GM12878 (cell line): ENCODE measurements around the gene REPS2. TPM values are rescaled to one million over a fixed set of nuclear protein-coding genes. Genes with fewer than 3 reads are reported as not detected.

Experiments
- ATAC-seq: fragments of 200-7000 bp; cut with Tn5 transposase; 3 replicates; pipeline ENCODE4 v1.9.1; 2020; ENCODE audit warnings: mild to moderate bottlenecking, moderate library complexity
- BruUV-seq: library from RNA; stranded (reverse); fragments of 400-500 nt; replicated peaks from 2 replicates; lab custom pipeline; 2021; lab: Mats Ljungman, UMichigan
- CTCF ChIA-PET: fragments of 300-600 bp; sonication (Branson Sonifier 250); formaldehyde crosslinking; extraction: SDS; loops from one replicate; lab custom pipeline; 2021; ENCODE audit warnings: inconsistent platforms; lab: Yijun Ruan, JAX
- POLR2A ChIA-PET: fragments of 350-600 bp; formaldehyde crosslinking; extraction: SDS; loops from one replicate; lab custom pipeline; 2021; ENCODE audit warnings: inconsistent platforms; lab: Charles Lee
- RAD21 ChIA-PET: fragments of 300-600 bp; sonication (Branson Sonifier 250); formaldehyde crosslinking; loops from one replicate; lab custom pipeline; 2023; ENCODE audit warnings: antibody characterized with exemption; ENCODE audit not compliant: unreplicated experiment; lab: Charles Lee
- SMC1A ChIA-PET: fragments of 300-600 bp; sonication (Branson Sonifier 250); formaldehyde crosslinking; loops from one replicate; lab custom pipeline; 2023; ENCODE audit not compliant: unreplicated experiment, uncharacterized antibody; lab: Charles Lee
- DNase-seq: peaks from one replicate; pipeline ENCODE4 v3.0.0-alpha.2; 2011; ENCODE audit warnings: low read depth, low spot score
- FAIRE-seq: peaks from 3 replicates; lab custom pipeline; 2011; peaks lifted over from hg19 to GRCh38; lab: Jason Lieb, UNC
- H2AFZ ChIP-seq: 2 replicates; pipeline ENCODE4 v1.6.0; 2011; ENCODE audit warnings: low read depth, low read length, control low read depth; ENCODE audit not compliant: control insufficient read depth
- H3K27ac ChIP-seq: 2 replicates; pipeline ENCODE4 v1.5.1; 2011; ENCODE audit warnings: control low read depth; ENCODE audit not compliant: control insufficient read depth, insufficient read depth
- H3K27me3 ChIP-seq, 2 experiments: replicated peaks in 1 of 2; 2 replicates each; pipeline versions ENCODE4 v1.6.0 to v1.6.1; 2011; ENCODE audit warnings: low read length in 1 of 2; ENCODE audit not compliant: control insufficient read depth in 2 of 2, insufficient read depth in 2 of 2
- H3K36me3 ChIP-seq, 2 experiments: 2 replicates each; pipeline ENCODE4 v1.5.1; 2011; ENCODE audit warnings: low read length in 1 of 2; ENCODE audit not compliant: control insufficient read depth in 2 of 2, insufficient read depth in 2 of 2
- H3K4me1 ChIP-seq: 2 replicates; pipeline ENCODE4 v1.6.1; 2011; ENCODE audit warnings: mild to moderate bottlenecking, low read length, moderate library complexity, mixed read lengths; ENCODE audit not compliant: control insufficient read depth, insufficient read depth
- H3K4me2 ChIP-seq: 2 replicates; pipeline ENCODE4 v1.6.0; 2011; ENCODE audit warnings: control low read depth; ENCODE audit not compliant: control insufficient read depth, insufficient read depth
- H3K4me3 ChIP-seq: fragments of 200-600 bp; sonication (generic); 2 replicates; pipeline ENCODE4 v1.5.1; 2016
- H3K79me2 ChIP-seq: 2 replicates; pipeline ENCODE4 v1.6.0; 2011; ENCODE audit warnings: low read length; ENCODE audit not compliant: control insufficient read depth, insufficient read depth
- H3K9ac ChIP-seq: 2 replicates; pipeline ENCODE4 v1.8.0; 2011; ENCODE audit warnings: low read length, control low read depth, mixed read lengths; ENCODE audit not compliant: control insufficient read depth, insufficient read depth
- H3K9me3 ChIP-seq: replicated peaks from 3 replicates; pipeline ENCODE4 v1.5.1; 2011; ENCODE audit warnings: mild to moderate bottlenecking, low read length; ENCODE audit not compliant: control insufficient read depth, insufficient read depth
- H4K20me1 ChIP-seq: 2 replicates; pipeline ENCODE4 v1.6.0; 2011; ENCODE audit not compliant: control insufficient read depth, insufficient read depth
- BRCA1 ChIP-seq: IDR thresholded peaks from 2 replicates; pipeline ENCODE4 v1.6.1; 2011; ENCODE audit warnings: low read depth, low read length, improper control_type of control experiment
- MTA2 ChIP-seq: fragments of 450-650 bp; IDR thresholded peaks from 2 replicates; pipeline ENCODE4 v1.6.1; 2016; ENCODE audit warnings: low read depth, mild to moderate bottlenecking, moderate library complexity
- SIN3A ChIP-seq: IDR thresholded peaks from 2 replicates; pipeline ENCODE4 v1.6.1; 2012; ENCODE audit warnings: low read depth, low read length, improper control_type of control experiment
- SMAD1 ChIP-seq: fragments of 450-650 bp; IDR thresholded peaks from 2 replicates; pipeline ENCODE4 v1.6.1; 2018; ENCODE audit warnings: mild to moderate bottlenecking, low read depth; ENCODE audit not compliant: partially characterized antibody
- STAT1 ChIP-seq: fragments of 450-650 bp; conservative IDR thresholded peaks from 2 replicates; pipeline ENCODE4 v1.6.1; 2014; ENCODE audit warnings: antibody characterized with exemption, mild to moderate bottlenecking
- in situ Hi-C: fragments of 300-500 bp; cut with MboI; formaldehyde crosslinking; loops from 9 replicates; pipeline ENCODE4 v1.14.3; 2018; ENCODE audit warnings: mixed read lengths
- intact Hi-C: fragments of 100-400 bp; cut with micrococcal nuclease; formaldehyde crosslinking; loops from one replicate; pipeline ENCODE4 v1.14.2; 2022; ENCODE audit not compliant: unreplicated experiment
- polyA plus RNA-seq, 11 experiments: library from polyadenylated mRNA; depleted of rRNA in 4 of 11; unstranded in 6 of 11; stranded (reverse) in 5 of 11; fragments of >200 nt; fragmentation: Nextera tagmentation in 4 of 11; fragmentation: Illumina TruSeq in 1 of 11; extraction: Ambion mirVana in 4 of 11; extraction: Trizol in 1 of 11; gene quantifications; 1 replicate in 1 of 11; 2 replicates in 10 of 11; pipeline versions ENCODE4 v1.2.1 to v1.2.3, GENCODE V29; 2011 to 2016; ENCODE audit warnings: inconsistent platforms in 2 of 11, missing spikeins in 2 of 11, low read depth in 1 of 11
- total RNA-seq, 4 experiments: library from RNA; depleted of rRNA in 3 of 4; stranded (reverse); fragments of >200 nt in 3 of 4; fragmentation: Illumina TruSeq in 1 of 4; extraction: Trizol in 1 of 4; gene quantifications; 2 replicates each; pipeline versions ENCODE4 v1.2.1 to v1.2.3, GENCODE V29; 2013 to 2021
- TF ChIP-seq, protein P1 (sequence below): fragments of 450-650 bp; IDR thresholded peaks from 2 replicates; pipeline ENCODE4 v1.6.1; 2018; ENCODE audit warnings: borderline replicate concordance, mild to moderate bottlenecking; ENCODE audit not compliant: partially characterized antibody
- TF ChIP-seq, protein P2 (sequence below): IDR thresholded peaks from 2 replicates; pipeline ENCODE4 v1.6.1; 2011; ENCODE audit warnings: borderline replicate concordance, low read depth, mild to moderate bottlenecking, moderate library complexity, low read length; ENCODE audit not compliant: insufficient read depth, poor library complexity, severe bottlenecking
- TF ChIP-seq, protein P3 (sequence below): fragments of 450-650 bp; IDR thresholded peaks from 2 replicates; pipeline ENCODE4 v1.6.1; 2017; ENCODE audit warnings: antibody characterized with exemption, mild to moderate bottlenecking, moderate library complexity

REPS2 gene
- total and polyA plus RNA-seq, 10 of the 15 experiments (the other 5 are each of a cell fraction or from before 2014, with no cell fraction given): 2.1 to 6.8 (median 3.9) TPM

DNA sequence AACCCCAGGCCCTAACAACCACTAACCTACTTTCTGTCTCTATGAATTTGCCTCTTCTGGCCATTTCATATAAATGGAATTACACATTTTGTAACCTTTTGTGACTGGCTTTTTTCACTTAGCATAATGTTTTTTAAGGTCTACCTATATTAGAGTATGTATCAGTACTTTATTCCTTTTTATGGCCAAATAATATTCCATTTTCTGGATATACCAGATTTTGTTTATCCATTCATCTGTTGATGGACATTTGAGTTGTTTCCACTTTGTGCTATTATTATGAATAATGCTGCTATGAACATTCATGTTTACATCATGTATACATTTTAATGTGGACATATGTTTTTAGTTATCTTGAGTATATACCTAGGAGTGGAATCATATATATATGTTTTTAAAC lies 35.5 kb downstream of the REPS2 start:
- ATAC-seq (no peak), FAIRE-seq (no peak), DNase-seq (no peak)
- Histone ChIP-seq H3K27me3 (no peaks in the 10 kb centered on the region), H4K20me1 (no peaks in the 10 kb centered on the region; the same call in none of the 2 replicates), H3K4me1 (no peaks in the 10 kb centered on the region), H3K9me3 (no peaks in the 10 kb centered on the region), H3K27ac (no peak overlapping the region), H3K4me3 (no peak overlapping the region), H3K9ac (no peak overlapping the region), H2AFZ (no peak overlapping the region), H3K4me2 (no peak overlapping the region), H3K79me2 (no peaks in the 10 kb centered on the region), H3K36me3 (no peaks in the 10 kb centered on the region)
- no TSS peak for BruUV-seq
- intact Hi-C loops (no loop called here), in situ Hi-C loops (no loop called here)
- TF ChIP-seq, protein P1, sequence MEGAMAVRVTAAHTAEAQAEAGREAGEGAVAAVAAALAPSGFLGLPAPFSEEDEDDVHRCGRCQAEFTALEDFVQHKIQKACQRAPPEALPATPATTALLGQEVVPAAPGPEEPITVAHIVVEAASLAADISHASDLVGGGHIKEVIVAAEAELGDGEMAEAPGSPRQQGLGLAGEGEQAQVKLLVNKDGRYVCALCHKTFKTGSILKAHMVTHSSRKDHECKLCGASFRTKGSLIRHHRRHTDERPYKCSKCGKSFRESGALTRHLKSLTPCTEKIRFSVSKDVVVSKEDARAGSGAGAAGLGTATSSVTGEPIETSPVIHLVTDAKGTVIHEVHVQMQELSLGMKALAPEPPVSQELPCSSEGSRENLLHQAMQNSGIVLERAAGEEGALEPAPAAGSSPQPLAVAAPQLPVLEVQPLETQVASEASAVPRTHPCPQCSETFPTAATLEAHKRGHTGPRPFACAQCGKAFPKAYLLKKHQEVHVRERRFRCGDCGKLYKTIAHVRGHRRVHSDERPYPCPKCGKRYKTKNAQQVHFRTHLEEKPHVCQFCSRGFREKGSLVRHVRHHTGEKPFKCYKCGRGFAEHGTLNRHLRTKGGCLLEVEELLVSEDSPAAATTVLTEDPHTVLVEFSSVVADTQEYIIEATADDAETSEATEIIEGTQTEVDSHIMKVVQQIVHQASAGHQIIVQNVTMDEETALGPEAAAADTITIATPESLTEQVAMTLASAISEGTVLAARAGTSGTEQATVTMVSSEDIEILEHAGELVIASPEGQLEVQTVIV: no peak
- TF ChIP-seq, protein P2, sequence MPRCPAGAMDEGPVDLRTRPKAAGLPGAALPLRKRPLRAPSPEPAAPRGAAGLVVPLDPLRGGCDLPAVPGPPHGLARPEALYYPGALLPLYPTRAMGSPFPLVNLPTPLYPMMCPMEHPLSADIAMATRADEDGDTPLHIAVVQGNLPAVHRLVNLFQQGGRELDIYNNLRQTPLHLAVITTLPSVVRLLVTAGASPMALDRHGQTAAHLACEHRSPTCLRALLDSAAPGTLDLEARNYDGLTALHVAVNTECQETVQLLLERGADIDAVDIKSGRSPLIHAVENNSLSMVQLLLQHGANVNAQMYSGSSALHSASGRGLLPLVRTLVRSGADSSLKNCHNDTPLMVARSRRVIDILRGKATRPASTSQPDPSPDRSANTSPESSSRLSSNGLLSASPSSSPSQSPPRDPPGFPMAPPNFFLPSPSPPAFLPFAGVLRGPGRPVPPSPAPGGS: no peak
- TF ChIP-seq SMAD1 (no peak), SIN3A (no peak), BRCA1 (no peak), MTA2 (no peak), STAT1 (no peak)
- TF ChIP-seq, protein P3, sequence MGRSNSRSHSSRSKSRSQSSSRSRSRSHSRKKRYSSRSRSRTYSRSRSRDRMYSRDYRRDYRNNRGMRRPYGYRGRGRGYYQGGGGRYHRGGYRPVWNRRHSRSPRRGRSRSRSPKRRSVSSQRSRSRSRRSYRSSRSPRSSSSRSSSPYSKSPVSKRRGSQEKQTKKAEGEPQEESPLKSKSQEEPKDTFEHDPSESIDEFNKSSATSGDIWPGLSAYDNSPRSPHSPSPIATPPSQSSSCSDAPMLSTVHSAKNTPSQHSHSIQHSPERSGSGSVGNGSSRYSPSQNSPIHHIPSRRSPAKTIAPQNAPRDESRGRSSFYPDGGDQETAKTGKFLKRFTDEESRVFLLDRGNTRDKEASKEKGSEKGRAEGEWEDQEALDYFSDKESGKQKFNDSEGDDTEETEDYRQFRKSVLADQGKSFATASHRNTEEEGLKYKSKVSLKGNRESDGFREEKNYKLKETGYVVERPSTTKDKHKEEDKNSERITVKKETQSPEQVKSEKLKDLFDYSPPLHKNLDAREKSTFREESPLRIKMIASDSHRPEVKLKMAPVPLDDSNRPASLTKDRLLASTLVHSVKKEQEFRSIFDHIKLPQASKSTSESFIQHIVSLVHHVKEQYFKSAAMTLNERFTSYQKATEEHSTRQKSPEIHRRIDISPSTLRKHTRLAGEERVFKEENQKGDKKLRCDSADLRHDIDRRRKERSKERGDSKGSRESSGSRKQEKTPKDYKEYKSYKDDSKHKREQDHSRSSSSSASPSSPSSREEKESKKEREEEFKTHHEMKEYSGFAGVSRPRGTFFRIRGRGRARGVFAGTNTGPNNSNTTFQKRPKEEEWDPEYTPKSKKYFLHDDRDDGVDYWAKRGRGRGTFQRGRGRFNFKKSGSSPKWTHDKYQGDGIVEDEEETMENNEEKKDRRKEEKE: no peak
- ChIA-PET CTCF (no interaction called here), POLR2A (no interaction called here), SMC1A (no interaction called here), RAD21 (no interaction called here)
